T-helper 2 cell (primary cell): Measurements from ENCODE around the gene HIVEP3.

ENCODE experiments used
- DNase-seq, 5 experiments: peaks; one replicate each; pipeline versions ENCODE4 v3.0.0 to v3.0.0-alpha.2; 2012 to 2022

Gene HIVEP3

DNA sequence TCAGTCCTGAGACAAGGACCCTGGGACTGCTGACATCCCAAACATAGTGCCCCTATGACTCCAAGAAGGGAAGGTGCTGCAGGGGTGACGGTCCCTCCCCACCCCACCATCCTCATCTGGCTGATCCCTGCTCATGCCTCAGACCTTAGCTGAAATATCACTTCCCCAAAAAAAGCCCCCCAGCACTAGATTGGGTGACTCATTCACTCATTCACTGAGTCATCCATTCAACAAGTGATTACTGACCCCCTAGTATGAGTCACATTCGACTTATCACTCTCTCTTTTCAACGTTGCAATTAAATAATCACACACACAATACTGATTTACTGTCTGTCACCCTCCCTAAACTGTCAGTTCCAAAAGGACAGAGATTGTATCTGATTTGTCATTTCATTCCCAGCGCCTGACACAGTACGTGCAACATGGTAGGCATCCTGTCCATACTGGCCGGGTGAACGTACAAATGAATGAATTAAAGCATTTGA, 48.6 kb downstream of the HIVEP3 start:
- DNase-seq, result no peak

DNA sequence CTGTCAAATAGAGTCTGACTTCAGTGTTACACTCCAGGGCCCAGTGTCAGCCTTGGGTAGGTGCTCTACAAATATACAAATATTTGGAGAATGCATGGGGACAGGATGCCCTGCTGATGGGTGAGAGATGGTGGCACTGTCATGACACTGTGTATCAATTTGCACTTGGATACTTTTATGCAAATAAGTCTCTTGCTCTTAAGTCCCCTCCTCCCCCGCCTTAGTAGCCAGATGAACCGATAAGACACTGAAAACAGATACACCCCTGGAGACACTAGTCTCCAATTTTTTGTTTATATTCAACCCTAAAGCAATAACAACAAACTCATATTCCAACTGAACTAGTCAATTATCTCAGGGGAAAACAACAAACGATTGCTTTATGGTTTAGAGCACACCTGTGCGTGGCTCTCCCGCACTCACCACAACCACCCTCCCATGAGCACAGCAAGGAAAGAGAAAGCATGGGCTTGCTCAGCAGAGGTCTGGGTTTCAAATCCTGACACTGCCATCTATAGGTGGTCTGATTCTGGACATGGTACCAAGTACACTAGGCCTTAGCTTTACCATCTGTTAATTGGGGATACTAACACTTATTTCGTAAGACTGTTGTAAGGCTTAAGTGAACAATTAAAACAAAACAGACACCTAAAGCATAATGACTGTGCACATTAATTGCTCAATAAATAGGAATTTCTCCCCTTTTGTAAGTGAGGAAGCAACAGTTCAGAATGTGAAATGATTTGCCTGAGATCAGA, 50.3 kb downstream of the HIVEP3 start:
- peak in 1 of 5 experiments; percentile 79 for DNase-seq

DNA sequence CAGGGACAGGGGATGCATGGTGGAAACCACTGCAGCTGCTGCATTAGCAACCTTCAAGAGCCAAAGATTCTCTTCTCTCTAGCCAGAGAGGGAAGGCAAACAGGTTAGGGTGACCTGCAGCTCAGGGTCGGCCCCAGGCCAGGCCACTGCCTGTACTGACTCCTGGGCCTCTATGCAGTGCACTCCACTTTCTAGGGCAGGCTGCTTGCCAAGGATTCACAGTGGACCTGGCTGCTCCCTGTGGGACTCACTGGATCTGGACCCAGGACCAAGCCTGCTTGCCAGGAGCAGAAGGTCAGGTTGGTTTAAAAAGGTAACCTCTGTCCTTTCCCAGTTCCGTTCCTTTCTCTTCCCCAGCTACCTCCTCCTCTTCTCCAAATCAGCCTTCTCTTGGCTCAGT, 52.4 kb downstream of the HIVEP3 start:
- no peak for DNase-seq

DNA sequence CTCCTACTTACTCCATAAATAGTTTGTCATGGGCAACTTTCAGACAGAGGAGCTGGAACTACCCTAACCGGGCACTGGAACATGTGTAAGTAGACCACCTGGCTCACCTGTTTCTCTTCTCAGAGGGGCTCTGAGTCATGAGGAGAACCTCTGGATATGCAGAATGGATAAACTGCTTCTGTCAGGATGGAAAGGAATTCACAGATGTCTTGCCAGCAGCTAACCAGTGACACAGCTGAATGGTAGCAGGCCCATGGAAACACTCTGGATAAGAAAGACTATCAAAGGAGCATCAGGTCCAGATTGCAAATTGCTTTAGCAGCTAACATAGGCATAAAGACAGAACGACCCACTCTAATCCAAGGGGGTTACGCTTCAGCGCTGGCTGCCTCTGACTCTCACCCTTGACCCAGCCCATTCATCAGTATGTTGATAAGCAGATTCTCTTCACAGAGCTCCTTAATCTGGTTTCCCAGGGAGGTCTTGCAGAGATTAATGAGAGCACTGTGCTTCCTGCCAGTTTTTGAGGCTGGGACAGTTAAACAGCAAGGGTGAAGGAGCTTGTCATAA, 54.2 kb downstream of the HIVEP3 start:
- no peak for DNase-seq

DNA sequence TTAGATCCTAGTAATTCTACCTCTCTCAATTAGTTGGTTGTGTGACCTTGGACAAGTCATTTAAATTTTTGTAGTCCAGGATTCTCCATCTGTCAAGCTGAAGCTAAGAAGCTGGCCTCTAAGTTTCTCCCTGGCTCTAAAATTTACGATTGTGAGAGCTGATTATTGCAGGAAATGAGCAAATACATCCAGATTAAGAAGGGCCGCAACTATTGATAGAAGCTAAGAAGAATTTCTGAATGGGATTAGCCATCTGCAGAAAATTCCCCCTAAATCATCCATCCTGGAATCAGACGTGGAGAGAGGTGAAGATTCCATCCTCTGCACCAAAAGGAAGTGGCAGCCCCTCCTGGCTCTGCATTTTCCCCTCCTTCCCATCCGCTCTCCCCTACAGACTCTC, 55.0 kb downstream of the HIVEP3 start:
- no peak for DNase-seq

DNA sequence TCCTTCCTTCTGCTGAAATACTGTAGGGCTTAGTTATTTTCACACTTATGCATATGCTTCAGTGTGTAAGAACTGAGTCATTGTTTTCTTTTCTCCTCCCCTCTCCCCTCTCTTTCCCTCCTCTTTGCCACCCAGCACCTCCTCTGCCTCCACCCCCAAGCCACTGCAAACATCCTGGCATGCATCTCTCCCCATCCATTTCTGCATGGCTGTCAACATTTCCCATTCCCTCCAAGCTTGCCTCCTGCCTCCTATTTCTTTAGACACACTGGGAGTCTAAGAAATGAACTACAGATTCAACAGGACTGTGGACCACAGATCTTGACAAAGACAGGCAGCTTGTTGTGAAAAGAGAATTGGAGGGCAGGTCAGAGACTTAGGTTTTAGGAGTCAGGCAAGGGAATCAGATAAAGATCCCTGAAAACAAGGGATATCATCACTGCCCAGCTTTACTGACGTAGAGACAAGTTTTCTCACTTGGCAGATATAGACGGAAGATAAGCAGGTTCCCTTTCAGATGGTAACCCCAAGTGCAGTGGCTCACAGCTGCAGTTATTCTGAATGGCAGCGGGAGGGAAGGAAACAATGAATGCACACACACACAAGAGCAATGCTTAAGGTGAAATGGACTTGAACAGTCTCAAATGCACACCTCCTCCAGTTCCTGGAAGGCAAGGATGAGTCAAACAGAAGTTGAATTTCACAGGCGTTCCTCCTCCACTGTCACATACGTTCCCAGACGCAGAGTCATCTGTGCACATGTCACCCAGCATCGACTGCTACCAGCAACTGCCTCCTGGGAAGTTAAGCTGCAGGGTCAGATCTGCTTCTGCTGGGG, 56.1 kb downstream of the HIVEP3 start:
- peak in 2 of 5 experiments; percentile 24 to 82 for DNase-seq

DNA sequence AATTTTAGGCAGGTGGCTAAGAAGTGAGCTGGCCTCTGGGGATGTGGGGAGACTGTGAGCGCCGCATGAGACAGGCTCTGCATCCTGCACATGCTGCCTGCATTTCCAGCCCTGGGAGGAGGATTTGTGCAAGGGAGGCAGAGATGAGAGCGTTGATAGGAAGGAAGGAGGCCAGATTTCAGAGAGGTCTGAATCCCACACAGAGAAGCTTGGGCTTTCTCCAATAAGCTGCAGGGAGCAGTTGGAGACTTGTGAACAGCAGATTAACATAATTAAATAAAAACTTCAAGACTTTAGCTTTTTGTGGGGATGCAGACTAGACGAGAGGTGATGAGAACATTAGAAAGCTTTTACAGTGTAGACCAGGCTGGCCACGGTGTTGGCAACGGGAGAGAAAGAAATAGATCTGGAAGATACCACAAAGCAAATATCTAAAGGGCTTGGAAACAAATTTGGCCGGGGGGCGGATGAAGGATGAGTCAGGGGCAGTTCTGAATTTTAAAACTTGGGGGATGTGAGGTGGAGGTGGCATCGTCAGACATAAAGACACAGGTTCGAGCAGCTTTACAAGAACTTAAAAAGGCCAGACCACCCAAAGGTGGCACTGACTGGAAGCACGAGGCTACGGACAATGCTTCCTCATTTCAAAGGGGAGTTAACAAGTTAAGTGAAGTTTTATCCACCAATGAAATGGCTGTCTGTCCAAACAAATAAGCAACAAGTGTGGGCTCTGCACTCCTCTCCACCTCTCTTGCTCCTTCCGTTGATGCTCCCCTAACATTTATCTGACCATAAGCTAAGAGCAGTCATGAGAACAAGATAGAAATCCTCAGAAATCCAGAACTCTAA, 57.0 kb downstream of the HIVEP3 start:
- no peak for DNase-seq

DNA sequence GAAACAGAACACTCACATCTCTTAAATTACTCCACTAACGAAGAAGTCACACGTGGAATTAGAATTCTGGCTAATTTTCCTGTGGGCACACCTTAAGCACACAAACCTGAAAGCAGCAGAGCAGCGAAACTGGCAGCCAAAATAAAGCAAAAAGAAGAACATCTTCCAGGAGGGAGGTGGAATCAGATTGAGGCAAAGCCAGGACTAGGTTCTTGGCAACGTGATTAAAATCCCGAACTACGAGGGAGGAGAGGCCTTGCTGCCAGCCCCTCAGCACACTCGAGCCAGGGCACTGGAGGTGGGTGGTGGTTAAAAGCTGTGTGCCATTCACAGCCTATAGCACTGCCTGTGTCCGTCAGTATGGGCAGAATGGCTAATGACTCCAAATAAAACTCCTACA, 58.0 kb downstream of the HIVEP3 start:
- DNase-seq, result no peak

DNA sequence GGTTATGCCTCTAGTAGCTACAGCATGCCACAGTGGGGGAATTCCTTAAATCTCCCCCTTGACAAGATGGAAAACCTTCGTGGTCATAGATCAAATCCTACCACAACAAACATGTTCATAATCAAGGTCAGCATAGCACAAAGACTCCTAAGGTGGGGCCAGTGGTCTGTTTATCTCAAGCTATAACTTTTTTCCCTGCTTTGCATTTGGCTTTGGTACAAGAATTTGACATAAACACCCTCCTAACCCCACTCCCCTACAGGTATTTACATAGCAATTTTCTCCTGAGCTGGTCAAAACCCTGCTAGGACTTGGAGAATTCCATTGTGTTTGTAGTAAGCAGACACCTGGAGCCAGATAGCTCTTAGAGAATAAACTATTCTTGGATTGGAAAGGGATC, 58.5 kb downstream of the HIVEP3 start:
- DNase-seq, result no peak

DNA sequence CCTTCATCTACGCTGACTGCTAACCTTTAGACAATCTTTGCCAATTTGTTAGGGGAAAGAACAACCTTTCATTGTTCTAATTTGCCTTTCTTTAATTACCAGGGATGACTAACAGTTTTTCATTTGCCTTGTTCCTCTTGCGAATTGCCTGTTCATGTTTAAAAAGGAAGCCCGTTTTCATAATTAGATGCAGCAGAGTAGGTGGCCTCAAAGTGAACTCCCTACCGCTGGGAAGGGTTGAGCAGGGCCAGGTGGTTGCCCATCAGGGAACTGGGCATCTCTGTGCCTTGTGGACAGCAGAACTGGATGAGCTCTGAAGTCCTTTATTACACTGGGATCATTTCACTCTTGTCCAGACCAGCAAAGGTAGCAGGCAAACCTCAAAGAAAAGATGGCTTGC, 59.0 kb downstream of the HIVEP3 start:
- DNase-seq, result no peak

DNA sequence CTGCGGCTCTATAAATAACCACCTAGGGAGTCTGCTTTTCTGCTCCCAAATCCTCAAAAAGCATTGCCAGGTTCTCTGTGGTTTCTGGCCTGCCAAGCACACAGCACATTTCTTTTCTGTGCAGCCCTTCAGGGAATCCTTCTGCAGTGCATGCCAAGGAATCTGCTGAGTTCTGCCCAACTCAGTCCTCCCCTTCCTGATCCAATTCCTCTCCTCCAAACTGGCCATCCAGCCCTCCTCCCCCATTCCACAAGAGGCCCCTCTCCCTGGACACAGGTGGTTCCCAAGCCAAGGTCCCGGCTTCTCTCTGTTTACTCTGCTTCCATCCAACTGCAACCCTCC, 61.8 kb downstream of the HIVEP3 start:
- no peak for DNase-seq

DNA sequence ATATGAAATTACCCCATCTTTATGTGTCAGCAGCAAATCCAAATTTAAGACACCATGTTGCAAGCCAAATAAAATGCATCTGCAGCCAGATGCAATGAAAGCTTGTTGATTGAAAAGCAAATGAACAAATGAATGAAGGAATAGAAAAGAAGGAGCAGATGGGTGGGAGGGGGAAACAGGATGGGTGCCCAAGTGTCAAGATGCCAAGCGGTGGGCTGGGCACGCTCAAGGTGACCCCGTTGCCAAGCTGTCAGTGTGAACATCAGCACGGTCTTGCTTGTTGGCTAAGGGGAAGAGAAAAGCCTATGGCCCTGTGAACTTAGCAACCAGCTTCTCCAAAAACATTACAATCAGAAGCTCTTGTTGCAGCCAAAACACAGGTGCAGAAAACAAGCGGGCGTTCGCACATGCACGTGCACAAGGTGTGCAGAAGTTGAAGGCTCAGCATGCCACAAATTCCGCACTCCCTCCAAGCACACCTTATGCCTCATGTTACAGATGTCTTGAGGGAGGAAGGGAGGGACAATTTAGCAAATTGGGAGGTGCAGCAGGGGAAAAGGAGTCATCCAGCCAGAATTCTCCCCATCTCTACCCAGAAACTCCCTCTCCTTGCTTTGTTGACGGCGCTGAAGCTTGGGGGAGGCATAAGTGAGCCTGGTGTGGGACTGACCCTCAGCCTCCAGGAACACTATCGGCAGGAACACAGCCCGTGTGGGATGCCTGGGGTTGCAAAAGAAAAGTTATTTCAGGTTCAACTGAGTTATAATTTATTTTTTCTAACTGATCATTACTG, 62.4 kb downstream of the HIVEP3 start:
- no peak for DNase-seq

DNA sequence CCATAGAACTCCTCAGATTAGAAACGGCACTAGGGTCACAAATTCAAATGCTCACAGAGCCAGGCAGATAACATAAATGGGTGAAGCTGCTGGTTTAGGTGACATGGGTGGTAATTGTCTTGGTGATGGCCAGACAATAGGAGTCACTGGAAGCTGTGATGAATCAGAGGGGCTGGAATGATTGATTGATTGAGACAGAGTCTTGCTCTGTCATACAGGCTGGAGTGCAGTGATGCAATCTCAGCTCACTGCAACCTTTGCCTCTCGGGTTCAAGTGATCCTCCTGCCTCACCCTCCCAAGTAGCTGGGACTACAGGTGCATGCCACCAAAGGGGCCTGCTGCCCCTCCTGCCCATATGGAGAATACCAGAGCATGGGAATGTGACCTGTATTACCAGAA, 63.0 kb downstream of the HIVEP3 start:
- DNase-seq, result no peak

DNA sequence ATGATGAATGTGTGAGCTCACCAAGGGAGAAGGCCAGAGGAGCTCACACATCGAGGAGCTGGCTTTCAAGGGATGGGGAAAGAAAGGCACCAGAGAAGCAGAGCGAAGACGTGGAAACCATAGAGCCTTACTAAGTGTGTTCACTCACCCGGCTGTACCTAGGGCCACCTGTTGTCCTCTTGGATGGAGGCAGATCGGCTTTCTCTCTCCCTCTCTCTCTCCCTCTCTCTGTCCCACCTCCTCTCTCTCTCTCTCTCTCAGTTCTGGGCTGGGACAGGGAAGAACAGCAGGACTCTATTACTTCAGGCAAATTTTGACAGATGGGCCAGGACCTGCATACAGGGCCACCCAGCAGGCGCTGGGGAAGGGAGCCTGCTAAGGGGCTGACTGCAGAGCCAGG, 64.8 kb downstream of the HIVEP3 start:
- DNase-seq, result no peak

DNA sequence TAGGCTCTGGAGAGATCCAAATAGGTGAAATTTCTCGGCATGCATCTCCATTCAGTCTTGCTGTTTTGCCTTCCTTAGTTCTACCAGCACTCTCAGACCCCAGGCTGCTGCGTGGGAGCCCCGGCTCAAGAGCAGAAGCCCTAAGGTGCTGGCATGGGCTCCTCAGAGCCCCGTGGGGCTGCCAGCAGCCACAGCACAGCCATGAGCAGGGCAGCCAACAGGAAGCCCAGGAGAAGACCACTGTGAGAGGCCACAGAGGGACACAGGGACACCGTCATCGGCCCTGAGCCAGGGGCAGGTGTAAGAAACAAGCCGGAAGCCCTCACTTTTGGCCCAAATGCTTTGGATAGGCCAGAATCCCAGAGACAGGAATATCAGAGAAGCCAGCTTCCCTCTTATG, 66.6 kb downstream of the HIVEP3 start:
- no peak for DNase-seq

DNA sequence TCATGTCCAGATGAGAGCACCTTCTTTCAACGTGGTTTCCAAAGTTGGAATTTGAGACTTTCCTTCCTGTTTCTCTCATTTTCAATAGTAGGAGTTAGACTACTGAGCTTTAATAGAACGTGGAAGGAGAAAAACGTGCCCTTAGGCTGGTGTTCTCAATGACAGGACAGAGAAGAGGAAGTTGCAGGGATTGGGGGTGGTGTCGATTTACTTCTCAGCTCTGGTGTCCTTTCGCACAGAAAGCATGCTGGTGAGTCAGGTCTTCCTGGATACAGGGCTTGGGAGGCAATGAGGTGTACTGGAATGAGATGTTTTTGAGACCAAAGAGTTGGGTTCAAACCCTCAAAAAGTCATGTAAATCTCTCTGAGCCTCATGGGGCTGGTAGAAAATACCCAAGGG, 67.1 kb downstream of the HIVEP3 start:
- no peak for DNase-seq

DNA sequence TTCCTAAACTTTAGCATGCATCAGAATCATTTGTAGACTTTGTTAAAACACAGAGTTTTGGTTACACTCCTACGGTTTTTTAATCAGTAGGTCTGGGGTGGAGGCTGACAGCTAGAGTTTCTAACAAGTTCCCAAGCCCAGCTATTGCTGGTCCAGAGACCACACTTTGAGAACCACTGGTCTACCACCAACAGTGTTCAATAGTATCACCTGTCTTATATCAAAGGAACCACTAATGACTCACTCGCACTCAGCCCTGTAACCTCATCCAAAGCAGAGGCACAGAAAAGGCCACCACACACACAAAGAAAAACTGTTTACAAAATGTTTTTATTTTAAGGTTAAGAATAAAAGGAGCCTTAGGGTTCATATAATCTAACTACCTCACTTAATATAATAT, 68.7 kb downstream of the HIVEP3 start:
- DNase-seq, result peak in 2 of 5 experiments; percentile 7 to 12

DNA sequence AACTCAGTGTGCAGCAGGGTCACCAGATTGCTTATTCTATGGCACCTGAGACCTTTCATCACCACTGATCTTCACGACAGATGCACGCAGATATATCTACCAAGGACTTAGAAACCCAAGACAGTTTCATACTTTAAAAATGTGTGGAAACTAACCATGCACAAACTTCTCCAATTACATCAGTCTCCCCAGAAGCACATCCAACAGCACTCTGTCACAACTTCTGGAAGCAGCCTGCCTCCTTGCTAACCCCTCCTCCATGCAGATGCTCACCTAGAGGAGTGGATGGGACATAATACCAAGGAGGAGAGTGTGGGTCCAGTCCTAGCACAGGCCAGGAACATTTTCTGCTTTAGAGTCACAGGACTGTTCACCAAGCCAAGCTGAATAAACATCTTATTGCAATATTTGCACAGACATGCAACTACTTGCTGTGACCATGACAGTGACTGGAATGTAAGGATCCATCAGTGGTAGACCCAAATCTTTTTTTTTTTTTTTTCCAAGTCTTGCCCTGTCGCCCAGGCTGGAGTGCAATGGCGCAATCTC, 69.4 kb downstream of the HIVEP3 start:
- no peak for DNase-seq

DNA sequence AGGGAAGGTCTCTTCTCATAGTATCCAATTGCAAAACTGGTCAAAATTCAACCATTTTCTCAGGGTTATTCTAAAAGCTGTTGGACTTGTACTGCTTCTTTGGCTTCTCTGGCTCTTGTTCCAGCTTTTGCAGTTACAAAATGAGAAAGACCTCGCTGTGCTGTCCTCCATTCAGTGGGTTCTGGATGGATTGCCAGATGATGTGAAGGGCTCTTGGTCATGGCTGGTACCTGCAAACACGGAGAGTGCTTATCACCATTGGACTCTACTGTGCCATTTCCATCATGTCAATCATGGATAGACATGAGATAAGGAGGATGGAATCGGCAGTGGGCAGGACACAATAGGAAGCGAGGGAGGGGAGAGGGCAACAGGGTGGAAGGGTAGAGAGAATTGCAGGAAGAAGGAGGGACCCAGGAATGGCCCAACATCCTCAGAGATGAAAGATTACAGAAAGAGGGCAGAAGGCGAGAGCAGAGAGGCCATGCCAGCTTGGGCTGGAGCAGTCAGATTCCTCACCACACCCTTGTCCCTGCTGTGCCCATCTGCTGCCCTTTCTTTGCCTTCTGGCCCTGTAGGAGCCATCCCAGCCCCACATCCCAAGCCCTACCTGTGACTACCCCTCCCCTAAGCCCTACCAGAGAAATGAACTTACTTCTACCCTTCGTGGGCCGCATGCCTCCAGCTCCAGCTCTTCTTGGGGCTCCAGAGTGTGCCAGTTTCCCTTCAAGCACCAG, 70.3 kb downstream of the HIVEP3 start:
- DNase-seq, result no peak

DNA sequence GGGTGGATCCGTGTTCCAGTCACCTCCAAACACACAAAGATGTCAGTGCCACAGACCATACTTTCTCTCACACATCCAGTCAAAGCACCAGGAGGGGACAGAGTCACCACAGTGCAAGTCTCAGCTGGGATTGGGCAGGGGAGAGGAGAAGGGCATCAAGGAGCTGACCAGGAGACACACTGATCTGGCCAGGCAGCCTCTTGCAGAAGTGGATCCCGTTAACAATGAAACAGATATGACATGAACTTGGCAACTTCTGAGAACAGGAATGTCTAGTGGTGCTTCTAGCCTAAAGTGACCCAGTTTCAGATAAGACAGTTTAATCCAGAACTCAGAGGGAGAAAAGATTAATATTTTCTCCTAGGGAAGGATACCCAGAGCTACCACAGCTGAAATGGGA, 71.0 kb downstream of the HIVEP3 start:
- no peak for DNase-seq
